H1 (cell line): ENCODE measurements around the gene TMEM89. TPM values are rescaled to one million over a fixed set of nuclear protein-coding genes. Genes with fewer than 3 reads are reported as not detected.

Experiments used
- NRF1 ChIP-seq: IDR thresholded peaks from 2 replicates; pipeline ENCODE4 v1.6.1; 2011; ENCODE audit warnings: mild to moderate bottlenecking, low read depth, low read length, improper control_type of control experiment
- RAD21 ChIP-seq, 2 experiments: IDR thresholded peaks in 1 of 2; conservative IDR thresholded peaks in 1 of 2; 2 replicates each; pipeline ENCODE4 v1.6.1; 2011; ENCODE audit warnings: low read depth in 2 of 2, low read length in 2 of 2, improper control_type of control experiment in 1 of 2, inconsistent platforms in 1 of 2, mild to moderate bottlenecking in 1 of 2, moderate library complexity in 1 of 2
- SIRT6 ChIP-seq: IDR thresholded peaks from one replicate; pipeline ENCODE4 v1.7.1; 2012; ENCODE audit warnings: low read length, inconsistent platforms
- polyA plus RNA-seq, 7 experiments: library from polyadenylated mRNA; depleted of rRNA in 3 of 7; stranded (reverse) in 5 of 7; unstranded in 2 of 7; fragments of >200 nt in 5 of 7; fragments of 200-250 nt in 2 of 7; gene quantifications; 1 replicate in 5 of 7; 2 replicates in 1 of 7; 4 replicates in 1 of 7; pipeline versions ENCODE4 v1.2.1 to v1.2.3, GENCODE V29; 2011 to 2013; ENCODE audit warnings: missing spikeins in 2 of 7, mixed read lengths in 2 of 7
- total RNA-seq: library from RNA; stranded (reverse); fragmentation: NEBNext Ultra II Directional; extraction: Animal tissue kit (Norgen Biotek cat#: 25700); gene quantifications from 2 replicates; pipeline ENCODE4 v1.2.1, GENCODE V29; 2021
- TF ChIP-seq, protein P1 (sequence below): fragments of 300-600 bp; sonication (generic); IDR thresholded peaks from 2 replicates; pipeline ENCODE4 v1.7.1; 2012; ENCODE audit warnings: low read length, moderate library complexity, mild to moderate bottlenecking, inconsistent platforms; ENCODE audit not compliant: insufficient replicate concordance

TMEM89 gene
- total and polyA plus RNA-seq, 2 of the 8 experiments (the other 6 are each of a cell fraction or from before 2014, with no cell fraction given), result not detected

DNA sequence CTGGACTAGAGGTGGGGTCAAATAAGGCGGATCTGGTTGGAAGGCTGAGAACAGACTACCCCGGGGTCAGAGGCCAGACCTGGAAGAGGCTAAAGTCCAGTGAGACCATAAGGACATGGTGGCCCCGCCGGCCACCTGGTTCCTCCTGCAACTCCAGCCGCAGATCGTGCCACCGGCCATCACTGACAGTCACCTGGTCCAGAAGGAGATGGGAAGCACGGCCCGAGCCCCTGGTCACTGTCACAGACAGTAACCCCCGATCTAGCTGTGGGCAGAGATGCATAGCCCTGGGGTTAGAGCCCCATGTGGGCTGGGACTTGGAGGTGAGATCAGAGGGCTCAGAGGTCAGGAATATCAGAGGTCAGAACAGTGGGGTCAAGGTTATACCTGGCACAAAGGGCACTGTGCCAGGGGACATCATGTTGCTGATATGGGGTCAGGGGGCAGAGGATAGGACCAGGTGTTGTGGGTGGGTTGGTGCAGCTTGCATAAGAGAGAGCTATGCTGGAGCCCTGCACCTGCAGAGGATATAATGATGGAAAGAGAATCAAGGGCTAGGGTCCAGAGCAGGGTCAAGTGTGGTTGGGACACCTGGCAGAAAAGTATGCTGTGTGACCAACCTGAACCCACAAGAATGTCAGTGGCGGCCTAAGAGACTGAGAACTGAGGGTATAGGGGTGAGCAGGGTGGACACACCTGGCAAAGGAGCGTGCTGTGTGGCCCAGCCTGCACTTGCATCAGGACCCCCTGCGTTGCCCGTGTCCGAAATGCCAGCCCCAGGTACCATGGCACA, 31.6 kb upstream of the TMEM89 start (continued):
- TF ChIP-seq, protein P1, sequence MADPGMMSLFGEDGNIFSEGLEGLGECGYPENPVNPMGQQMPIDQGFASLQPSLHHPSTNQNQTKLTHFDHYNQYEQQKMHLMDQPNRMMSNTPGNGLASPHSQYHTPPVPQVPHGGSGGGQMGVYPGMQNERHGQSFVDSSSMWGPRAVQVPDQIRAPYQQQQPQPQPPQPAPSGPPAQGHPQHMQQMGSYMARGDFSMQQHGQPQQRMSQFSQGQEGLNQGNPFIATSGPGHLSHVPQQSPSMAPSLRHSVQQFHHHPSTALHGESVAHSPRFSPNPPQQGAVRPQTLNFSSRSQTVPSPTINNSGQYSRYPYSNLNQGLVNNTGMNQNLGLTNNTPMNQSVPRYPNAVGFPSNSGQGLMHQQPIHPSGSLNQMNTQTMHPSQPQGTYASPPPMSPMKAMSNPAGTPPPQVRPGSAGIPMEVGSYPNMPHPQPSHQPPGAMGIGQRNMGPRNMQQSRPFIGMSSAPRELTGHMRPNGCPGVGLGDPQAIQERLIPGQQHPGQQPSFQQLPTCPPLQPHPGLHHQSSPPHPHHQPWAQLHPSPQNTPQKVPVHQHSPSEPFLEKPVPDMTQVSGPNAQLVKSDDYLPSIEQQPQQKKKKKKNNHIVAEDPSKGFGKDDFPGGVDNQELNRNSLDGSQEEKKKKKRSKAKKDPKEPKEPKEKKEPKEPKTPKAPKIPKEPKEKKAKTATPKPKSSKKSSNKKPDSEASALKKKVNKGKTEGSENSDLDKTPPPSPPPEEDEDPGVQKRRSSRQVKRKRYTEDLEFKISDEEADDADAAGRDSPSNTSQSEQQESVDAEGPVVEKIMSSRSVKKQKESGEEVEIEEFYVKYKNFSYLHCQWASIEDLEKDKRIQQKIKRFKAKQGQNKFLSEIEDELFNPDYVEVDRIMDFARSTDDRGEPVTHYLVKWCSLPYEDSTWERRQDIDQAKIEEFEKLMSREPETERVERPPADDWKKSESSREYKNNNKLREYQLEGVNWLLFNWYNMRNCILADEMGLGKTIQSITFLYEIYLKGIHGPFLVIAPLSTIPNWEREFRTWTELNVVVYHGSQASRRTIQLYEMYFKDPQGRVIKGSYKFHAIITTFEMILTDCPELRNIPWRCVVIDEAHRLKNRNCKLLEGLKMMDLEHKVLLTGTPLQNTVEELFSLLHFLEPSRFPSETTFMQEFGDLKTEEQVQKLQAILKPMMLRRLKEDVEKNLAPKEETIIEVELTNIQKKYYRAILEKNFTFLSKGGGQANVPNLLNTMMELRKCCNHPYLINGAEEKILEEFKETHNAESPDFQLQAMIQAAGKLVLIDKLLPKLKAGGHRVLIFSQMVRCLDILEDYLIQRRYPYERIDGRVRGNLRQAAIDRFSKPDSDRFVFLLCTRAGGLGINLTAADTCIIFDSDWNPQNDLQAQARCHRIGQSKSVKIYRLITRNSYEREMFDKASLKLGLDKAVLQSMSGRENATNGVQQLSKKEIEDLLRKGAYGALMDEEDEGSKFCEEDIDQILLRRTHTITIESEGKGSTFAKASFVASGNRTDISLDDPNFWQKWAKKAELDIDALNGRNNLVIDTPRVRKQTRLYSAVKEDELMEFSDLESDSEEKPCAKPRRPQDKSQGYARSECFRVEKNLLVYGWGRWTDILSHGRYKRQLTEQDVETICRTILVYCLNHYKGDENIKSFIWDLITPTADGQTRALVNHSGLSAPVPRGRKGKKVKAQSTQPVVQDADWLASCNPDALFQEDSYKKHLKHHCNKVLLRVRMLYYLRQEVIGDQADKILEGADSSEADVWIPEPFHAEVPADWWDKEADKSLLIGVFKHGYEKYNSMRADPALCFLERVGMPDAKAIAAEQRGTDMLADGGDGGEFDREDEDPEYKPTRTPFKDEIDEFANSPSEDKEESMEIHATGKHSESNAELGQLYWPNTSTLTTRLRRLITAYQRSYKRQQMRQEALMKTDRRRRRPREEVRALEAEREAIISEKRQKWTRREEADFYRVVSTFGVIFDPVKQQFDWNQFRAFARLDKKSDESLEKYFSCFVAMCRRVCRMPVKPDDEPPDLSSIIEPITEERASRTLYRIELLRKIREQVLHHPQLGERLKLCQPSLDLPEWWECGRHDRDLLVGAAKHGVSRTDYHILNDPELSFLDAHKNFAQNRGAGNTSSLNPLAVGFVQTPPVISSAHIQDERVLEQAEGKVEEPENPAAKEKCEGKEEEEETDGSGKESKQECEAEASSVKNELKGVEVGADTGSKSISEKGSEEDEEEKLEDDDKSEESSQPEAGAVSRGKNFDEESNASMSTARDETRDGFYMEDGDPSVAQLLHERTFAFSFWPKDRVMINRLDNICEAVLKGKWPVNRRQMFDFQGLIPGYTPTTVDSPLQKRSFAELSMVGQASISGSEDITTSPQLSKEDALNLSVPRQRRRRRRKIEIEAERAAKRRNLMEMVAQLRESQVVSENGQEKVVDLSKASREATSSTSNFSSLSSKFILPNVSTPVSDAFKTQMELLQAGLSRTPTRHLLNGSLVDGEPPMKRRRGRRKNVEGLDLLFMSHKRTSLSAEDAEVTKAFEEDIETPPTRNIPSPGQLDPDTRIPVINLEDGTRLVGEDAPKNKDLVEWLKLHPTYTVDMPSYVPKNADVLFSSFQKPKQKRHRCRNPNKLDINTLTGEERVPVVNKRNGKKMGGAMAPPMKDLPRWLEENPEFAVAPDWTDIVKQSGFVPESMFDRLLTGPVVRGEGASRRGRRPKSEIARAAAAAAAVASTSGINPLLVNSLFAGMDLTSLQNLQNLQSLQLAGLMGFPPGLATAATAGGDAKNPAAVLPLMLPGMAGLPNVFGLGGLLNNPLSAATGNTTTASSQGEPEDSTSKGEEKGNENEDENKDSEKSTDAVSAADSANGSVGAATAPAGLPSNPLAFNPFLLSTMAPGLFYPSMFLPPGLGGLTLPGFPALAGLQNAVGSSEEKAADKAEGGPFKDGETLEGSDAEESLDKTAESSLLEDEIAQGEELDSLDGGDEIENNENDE, result no peak
- no peak for TF ChIP-seq NRF1
- no peak for TF ChIP-seq SIRT6
- TF ChIP-seq RAD21 (IDR thresholded peaks at IDR 0.05 in 1 of 2, conservative IDR thresholded peaks at IDR 0.05 in 1 of 2; ENCODE audit: low read depth in 2 of 2, low read length in 2 of 2), result no peak
